Mucosa of descending colon (tissue), 3 donors: Measurements from ENCODE around the gene PCDHGB6. TPM values are rescaled to one million over a fixed set of nuclear protein-coding genes. Genes with fewer than 3 reads are reported as not detected.
"Not testable (repeated sequence)": the region's sequence is repeated elsewhere in the genome, so short reads cannot be mapped to it uniquely, and the experiment has no call there.

Experiments used
- ATAC-seq: fragments of 200-7000 bp; cut with Tn5 transposase; one replicate; pipeline ENCODE4 v1.9.1; 2020; ENCODE audit warnings: mild to moderate bottlenecking, moderate library complexity
- DNase-seq, 3 donors: peaks; one replicate each; pipeline ENCODE4 v3.0.0-alpha.2; 2020
- H3K36me3 ChIP-seq: fragments of 200-600 bp; one replicate; pipeline ENCODE4 v1.8.0; 2021; ENCODE audit warnings: low read depth, mild to moderate bottlenecking
- H3K4me1 ChIP-seq: fragments of 200-600 bp; one replicate; pipeline ENCODE4 v1.8.0; 2021; ENCODE audit warnings: low read depth, mild to moderate bottlenecking
- H3K4me3 ChIP-seq: fragments of 200-600 bp; one replicate; pipeline ENCODE4 v1.8.0; 2021; ENCODE audit warnings: mild to moderate bottlenecking
- H3K9me3 ChIP-seq: fragments of 200-600 bp; one replicate; pipeline ENCODE4 v1.8.0; 2021; ENCODE audit warnings: mild to moderate bottlenecking
- CTCF ChIP-seq: fragments of 200-600 bp; IDR thresholded peaks from one replicate; pipeline ENCODE4 v1.8.0; 2022; ENCODE audit warnings: antibody characterized with exemption, mild to moderate bottlenecking
- intact Hi-C, 2 donors: fragments of 100-400 bp; cut with DNase I in 1 of 2; cut with micrococcal nuclease in 1 of 2; formaldehyde crosslinking; loops; one replicate each; pipeline versions ENCODE4 v1.11.0 to v1.11.1; 2022; cut with DNase I, micrococcal nuclease
- total RNA-seq, 3 donors: library from RNA; stranded (reverse); fragmentation: NEBNext Ultra II Directional in 2 of 3; extraction: Animal tissue kit (Norgen Biotek cat#: 25700) in 2 of 3; gene quantifications; one replicate each; pipeline versions ENCODE4 v1.2.1 to v1.2.4, GENCODE V29; 2021 to 2023
- donor health status: DM: no; HTN: no; CAD: no; lungs with moderate emphysema.
- donor health status: DM: no; HTN: no; CAD: no.
- donor health status: DM: no; HTN: yes; CAD: no.

PCDHGB6 gene
- total RNA-seq, 3 donors from 2014 or later, result 2.3 to 8.5 (median 2.8) TPM

- Histone ChIP-seq H3K4me1 (no peaks in the 10 kb centered on the region), H3K9me3 (peaks cover 92% of the 10 kb centered on the region), H3K36me3 (no peaks in the 10 kb centered on the region), H3K4me3 (no peak overlapping the region)
- intact Hi-C loops, result no loop called here
- TF ChIP-seq CTCF, result no peak
- DNase-seq, result no peak
- ATAC-seq, result no peak
Observed at GRCh38 chr5:141388661-141389060, 19.2 kb upstream of the PCDHGB6 start.

- peaks cover 92% of the 10 kb centered on the region for H3K9me3 ChIP-seq
Observed at GRCh38 chr5:141389153-141390042, 18.4 kb upstream of the PCDHGB6 start.

GRCh38 chr5:141392429-141393198 is 15.2 kb upstream of the PCDHGB6 start, which contains the start of gene PCDHGA8:
Gene PCDHGA8 (plus strand): TSS chr5:141392633. CDS start chr5:141392814, 181 bp downstream.
- no peak for TF ChIP-seq CTCF
- intact Hi-C loops, result no loop called here
- Histone ChIP-seq H3K9me3 (peaks cover 77% of the 10 kb centered on the region), H3K36me3 (no peaks in the 10 kb centered on the region), H3K4me1 (no peaks in the 10 kb centered on the region), H3K4me3 (no peak within 1 kb of the TSS)
- ATAC-seq, result no peak
- DNase-seq, result no peak

More at GRCh38 chr5:141389153-141390042, 18.4 kb upstream of the PCDHGB6 start:
- DNase-seq, result no peak
- no peak for ATAC-seq
- intact Hi-C loops, result no loop called here
- Histone ChIP-seq H3K4me3 (no peak overlapping the region), H3K4me1 (no peaks in the 10 kb centered on the region), H3K36me3 (no peaks in the 10 kb centered on the region)
- TF ChIP-seq CTCF, result no peak

- Histone ChIP-seq H3K4me1 (no peaks in the 10 kb centered on the region), H3K9me3 (peaks cover 77% of the 10 kb centered on the region), H3K36me3 (no peaks in the 10 kb centered on the region), H3K4me3 (no peak overlapping the region)
- no peak for TF ChIP-seq CTCF
- ATAC-seq (no peak), DNase-seq (no peak)
- intact Hi-C loops, result no loop called here
Observed at GRCh38 chr5:141393267-141393666, 14.6 kb upstream of the PCDHGB6 start.

GRCh38 chr5:141394401-141395187 is 13.2 kb upstream of the PCDHGB6 start:
- H3K4me3 ChIP-seq, intact Hi-C loops, ATAC-seq, DNase-seq, H3K36me3 ChIP-seq, H3K4me1 ChIP-seq: not testable (repeated sequence)
- H3K9me3 ChIP-seq, result peaks cover 76% of the 10 kb centered on the region
